HEK293T (cell line): Measurements from ENCODE around the gene S100A11.

Experiments used
- BHLHE40 ChIP-seq: fragments of 450-650 bp; IDR thresholded peaks from 2 replicates; pipeline ENCODE4 v1.6.1; 2016; ENCODE audit warnings: mild to moderate bottlenecking, moderate library complexity, borderline replicate concordance
- CTBP1 ChIP-seq: fragments of 450-650 bp; IDR thresholded peaks from 2 replicates; pipeline ENCODE4 v1.6.1; 2016; ENCODE audit warnings: borderline replicate concordance
- NFRKB ChIP-seq: fragments of 450-650 bp; IDR thresholded peaks from 2 replicates; pipeline ENCODE4 v1.6.1; 2016; ENCODE audit warnings: mild to moderate bottlenecking, moderate library complexity
- SP1 ChIP-seq: fragments of 450-650 bp; IDR thresholded peaks from 2 replicates; pipeline ENCODE4 v1.6.1; 2017
- SUZ12 ChIP-seq: fragments of 450-650 bp; IDR thresholded peaks from 2 replicates; pipeline ENCODE4 v1.6.1; 2016; ENCODE audit warnings: mild to moderate bottlenecking

GRCh38 chr1:152061952-152062351, 25.1 kb upstream of the S100A11 start:
- TF ChIP-seq SP1, result no peak
- no peak for TF ChIP-seq CTBP1
- TF ChIP-seq NFRKB, result no peak
- no peak for TF ChIP-seq BHLHE40
- TF ChIP-seq SUZ12, result no peak
